GM19035 (cell line): Measurements from ENCODE around the gene ACIN1.
"Not testable (repeated sequence)": the region's sequence is repeated elsewhere in the genome, so short reads cannot be mapped to it uniquely, and the experiment has no call there.

Experiments
- ATAC-seq: cut with Tn5 transposase; IDR thresholded peaks from one replicate; pipeline ENCODE4 v1.9.1; 2021; ENCODE audit not compliant: unreplicated experiment

ACIN1 gene

DNA sequence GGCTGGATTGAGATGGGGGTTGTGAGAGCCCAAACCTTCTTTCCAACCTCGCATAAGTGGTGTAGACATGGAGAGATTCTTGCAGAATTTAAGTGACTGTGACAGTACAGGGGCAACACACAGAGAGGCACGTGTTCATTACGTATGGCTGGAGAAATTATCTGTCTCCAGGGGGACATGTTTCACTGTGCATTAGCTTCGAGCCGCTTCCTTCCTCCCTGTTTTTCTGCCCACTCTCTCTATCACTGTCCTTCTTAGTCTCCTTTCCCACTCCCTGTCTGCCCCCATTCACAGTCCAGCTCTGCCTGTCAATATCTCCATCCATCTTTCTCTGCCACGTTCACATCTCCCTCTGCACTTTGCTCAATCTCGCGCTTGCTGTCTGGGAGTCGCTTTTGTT is 73.5 kb downstream of the ACIN1 start:
- ATAC-seq = no peak

DNA sequence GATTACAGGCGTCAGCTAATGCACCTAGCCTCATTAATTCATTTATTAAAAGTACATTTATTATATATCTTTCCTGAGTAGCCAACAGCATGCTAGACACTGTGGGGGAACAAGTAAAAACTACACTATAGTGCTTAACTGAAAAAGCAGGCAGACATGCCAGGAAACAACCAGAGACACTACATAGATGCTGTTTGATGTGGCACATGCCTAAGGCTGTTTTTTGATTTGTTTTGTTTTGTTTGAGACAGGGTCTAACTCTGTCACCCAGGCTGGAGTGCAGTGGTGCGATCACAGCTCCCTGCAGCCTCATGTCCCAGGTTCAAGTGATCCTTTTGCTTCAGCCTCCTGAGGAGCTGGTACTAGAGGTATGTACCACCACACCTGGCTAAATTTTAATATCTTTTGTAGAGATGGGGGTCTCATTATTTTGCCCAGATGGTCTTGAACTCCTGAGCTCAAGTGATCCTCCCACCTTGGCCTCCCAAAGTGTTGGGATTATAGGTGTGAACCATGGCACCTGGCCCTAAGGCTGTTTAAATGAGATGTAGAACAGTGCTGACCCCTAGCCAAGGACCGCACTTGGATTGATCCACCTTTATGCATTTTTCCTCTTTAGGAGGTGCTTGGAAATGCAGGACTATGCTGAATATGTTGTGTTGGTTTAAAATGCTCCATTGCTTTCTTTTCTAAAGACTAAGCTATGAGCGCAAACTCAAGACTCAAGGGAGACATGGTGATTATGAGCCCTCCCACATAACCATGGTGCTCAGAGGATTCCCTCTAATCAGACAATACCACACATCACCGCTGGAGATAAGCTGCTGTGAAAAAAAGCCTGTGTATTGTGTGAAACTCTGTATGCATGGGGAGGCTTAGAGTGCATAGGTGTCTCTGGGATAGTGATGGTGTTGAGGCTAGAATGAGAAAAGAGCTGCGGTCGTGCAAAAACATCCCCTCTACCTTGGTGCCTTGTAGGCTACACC is 74.5 kb downstream of the ACIN1 start:
- no peak for ATAC-seq

DNA sequence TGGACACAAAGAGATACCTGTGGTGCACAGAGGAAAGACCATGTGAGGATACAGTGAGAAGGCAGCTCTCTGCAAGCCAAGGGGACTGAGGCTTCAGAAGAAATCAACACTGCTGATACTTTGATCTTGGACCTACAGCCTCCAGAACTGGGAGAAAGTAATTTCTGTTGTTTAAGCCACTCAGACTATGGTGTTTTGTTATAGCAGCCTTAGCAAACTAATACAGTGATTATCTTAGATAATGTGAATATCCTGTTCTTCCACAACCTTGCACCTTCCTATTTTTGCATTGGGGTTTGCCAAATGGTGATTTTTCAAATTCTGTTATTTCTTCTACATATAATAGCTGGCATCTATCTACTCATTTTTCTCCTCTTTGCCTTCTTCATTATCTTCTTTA is 76.8 kb downstream of the ACIN1 start:
- no peak for ATAC-seq

DNA sequence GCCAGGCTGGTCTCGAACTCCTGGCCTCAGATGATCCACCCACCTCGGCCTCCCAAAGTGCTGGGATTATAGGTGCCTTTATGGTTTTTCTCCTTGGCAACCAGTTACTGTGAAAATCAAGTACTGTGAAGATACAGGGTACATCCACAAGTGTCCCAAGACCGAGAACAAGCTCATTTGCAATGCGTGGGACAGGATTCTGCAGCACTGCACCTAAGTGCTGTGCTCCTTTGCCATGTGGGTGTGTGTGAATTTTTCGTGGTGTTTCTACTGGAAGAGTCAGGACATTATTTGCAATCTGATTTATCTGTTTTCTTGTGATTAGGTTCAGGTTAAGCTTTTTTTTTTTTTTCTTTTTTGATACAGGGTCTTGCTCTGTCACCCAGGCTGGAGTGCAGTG is 77.8 kb downstream of the ACIN1 start:
- no peak for ATAC-seq

DNA sequence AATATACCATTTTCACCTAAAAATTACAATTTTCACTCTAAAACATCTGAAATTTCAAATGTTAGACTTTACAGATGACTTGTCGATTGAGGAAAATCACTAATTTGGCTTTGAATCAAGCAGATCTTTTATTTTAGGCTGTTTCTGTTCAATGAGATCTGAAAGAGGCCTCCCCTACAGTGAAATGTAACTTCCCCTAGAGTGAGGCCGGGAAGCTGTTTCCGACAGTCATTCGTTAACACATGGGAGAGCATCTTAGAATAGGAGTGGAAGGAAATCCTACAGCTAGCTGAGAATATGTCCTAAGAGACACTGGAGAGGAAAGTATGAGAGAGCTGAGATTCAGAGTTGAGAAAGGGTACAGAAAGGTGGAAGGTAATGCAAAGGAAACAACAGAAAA is 79.3 kb downstream of the ACIN1 start:
- no peak for ATAC-seq

DNA sequence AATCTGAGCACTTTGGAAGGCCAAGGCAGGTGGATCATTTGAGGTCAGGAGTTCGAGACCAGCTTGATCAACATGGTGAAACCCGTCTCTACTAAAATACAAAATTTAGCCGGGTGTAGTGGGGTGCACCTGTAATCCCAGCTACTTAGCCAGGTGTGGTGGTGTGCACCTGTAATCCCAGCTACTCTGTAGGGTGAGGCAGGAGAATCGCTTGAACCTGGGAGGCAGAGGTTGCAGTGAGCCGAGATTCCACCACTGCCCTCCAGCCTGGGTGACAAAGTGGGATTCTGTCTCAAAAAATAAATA is 81.2 kb downstream of the ACIN1 start:
- not testable (repeated sequence) for ATAC-seq

DNA sequence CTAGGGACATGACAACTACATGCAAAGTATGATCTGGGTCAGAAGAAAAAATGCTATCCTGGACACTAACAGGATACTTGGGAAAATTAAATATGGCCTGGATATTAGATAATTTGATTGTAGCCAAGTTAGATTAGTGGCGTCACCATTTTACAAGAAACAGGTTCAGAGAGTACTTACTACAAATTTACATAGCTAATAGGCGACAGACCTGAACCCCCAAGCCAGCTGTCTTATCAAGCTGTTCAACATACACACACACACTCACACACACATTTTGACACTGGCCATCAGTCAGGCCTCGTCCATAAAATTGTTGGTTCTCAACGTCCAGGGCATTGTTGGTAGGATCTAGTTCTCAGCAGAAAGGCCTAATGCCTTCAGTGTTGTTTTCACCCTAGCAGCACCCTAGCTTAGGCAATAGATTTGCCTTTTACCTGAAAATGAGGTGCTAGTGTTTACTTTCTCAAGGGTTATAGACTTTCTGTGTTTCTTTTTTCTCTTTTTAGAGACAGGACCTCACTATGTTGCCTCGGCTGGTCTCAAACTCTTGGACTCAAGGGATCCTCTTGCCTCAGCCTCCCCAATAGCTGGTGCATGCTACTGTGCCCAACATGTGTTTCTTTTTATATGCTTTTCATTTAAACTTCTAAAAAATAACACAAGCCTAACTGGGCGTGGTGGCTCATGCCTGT is 81.7 kb downstream of the ACIN1 start:
- no peak for ATAC-seq

DNA sequence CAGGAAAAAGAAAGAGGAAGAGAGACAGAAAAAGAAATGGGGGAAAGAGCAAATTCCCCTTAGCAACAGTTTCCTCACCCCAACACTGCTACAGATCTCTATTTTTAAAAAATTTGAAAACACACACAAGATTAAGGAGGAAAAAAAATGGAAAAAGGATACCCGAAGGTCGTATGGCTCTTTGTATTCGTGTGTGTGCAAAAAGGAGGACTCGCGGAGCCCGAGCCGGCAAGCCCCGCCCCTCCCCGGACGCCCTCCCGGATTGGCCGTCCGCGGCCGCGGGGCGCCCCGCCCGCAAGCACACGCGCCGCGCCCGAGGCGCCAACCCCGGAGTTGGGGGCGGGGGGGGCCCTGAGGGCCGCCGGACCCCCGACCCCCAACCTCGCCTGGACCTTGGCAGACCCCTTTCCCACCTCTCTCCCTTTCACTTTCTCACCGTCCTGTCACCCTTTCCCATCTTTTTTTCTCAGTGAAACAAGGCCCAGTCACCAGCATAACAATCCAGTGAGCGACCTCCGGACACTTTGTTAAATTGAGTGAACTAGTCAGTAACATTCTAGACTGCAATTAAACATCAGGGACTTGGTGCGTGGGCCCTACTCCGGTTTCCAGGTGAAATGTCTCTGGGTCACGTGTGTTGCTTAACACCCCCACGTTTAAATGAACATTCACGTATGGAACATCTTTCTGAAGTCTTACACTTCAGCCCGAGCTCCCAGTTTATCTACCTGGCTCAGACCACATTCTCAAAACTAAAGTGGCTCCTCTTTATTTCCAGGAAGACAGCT is 84.8 kb downstream of the ACIN1 start, which contains the start of gene C14orf93:
C14orf93 (minus strand) TSS at position 205 of the 788 bp plus-strand sequence. CDS start 11,120 bp downstream, outside the sequence.
- no peak for ATAC-seq

DNA sequence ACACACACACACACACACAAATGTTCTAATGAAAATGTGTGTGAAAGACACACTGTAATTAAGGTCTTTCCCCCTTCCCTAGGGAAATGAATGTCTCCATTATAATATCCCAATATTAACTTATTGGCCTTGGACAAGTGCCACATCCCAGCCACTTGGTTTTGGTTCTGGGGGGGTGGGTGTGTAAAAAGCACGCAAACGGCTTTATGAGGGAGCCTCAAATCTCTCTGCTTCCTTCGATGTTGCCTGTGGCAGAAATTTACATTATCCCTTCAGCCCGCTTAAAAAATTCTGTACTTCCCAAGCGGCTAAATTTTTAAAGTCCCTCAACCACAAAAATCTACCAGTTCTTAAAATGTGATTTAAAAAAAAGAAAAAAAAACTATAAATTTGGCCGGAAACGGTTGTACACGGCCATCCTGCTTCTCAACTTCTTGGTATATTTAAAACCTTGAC is 85.4 kb downstream of the ACIN1 start:
- ATAC-seq = no peak

DNA sequence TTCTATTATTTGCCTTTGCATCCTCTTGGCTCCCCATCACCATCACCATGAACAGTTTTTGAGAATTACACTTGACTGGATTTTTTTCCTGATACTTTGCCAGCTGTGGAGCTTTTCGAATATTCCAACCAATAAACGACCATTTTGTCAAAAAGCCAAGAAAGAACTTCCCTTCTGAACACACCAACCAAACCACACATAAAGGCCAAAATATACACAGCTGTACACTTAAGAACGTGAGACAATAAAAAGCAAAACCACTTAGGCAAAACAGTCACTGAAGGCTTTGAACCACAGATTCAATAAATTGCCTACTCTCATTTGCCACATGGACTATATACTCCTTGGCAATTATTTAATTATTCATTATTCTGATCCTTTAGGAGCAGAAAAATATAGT is 86.1 kb downstream of the ACIN1 start:
- ATAC-seq = no peak
